HCT116 (cell line): ENCODE results near the gene SKIC3. TPM values are rescaled to one million over a fixed set of nuclear protein-coding genes. Genes with fewer than 3 reads are reported as not detected.
A peak's percentile ranks its signal among the peaks of the same experiment; 100 is the strongest.

ENCODE experiments used
- ATAC-seq: fragments of 200-7000 bp; cut with Tn5 transposase; 2 replicates; pipeline ENCODE4 v1.9.1; 2020; ENCODE audit warnings: mild to moderate bottlenecking, moderate library complexity
- BruUV-seq: library from RNA; stranded (reverse); fragments of 400-500 nt; replicated peaks from 2 replicates; lab custom pipeline; 2021; lab: Mats Ljungman, UMichigan
- CTCF ChIA-PET: fragments of 300-600 bp; sonication (Branson Sonifier 250); formaldehyde crosslinking; loops from one replicate; lab custom pipeline; 2021; ENCODE audit warnings: antibody characterized with exemption; lab: Charles Lee
- POLR2A ChIA-PET: fragments of 300-600, 350-600 bp; sonication (Branson Sonifier 250); formaldehyde crosslinking; loops from one replicate; lab custom pipeline; 2021; ENCODE audit warnings: antibody characterized with exemption; lab: Charles Lee
- RAD21 ChIA-PET, 2 experiments: fragments of 300-600 bp; sonication (Branson Sonifier 250); formaldehyde crosslinking; loops; one replicate each; lab custom pipeline; 2023; ENCODE audit warnings: low total read pairs in 2 of 2; ENCODE audit not compliant: uncharacterized antibody in 2 of 2, unreplicated experiment in 2 of 2, low non-redundant PET in 1 of 2; lab: Charles Lee
- DNase-seq: peaks from one replicate; pipeline ENCODE4 v3.0.0-alpha.2; 2010; ENCODE audit warnings: low read depth, low spot score
- H2AFZ ChIP-seq: fragments of 200-600 bp; shearing (Covaris generic), sonication (generic); 2 replicates; pipeline ENCODE4 v1.6.1; 2017; ENCODE audit warnings: low read depth, mixed run types, mixed read lengths, antibody characterized with exemption, low read length; ENCODE audit not compliant: poor library complexity, severe bottlenecking
- H3K27ac ChIP-seq: 2 replicates; pipeline ENCODE4 v1.5.1; 2012; ENCODE audit warnings: low read depth, low read length
- H3K27me3 ChIP-seq: fragments of 200-600 bp; sonication (generic); 2 replicates; pipeline ENCODE4 v1.6.1; 2016; ENCODE audit warnings: mixed run types, low read length, mixed read lengths; ENCODE audit not compliant: insufficient read depth
- H3K36me3 ChIP-seq, 2 experiments: fragments of 200-500 bp in 1 of 2; fragments of 200-600 bp in 1 of 2; sonication (Bioruptor generic) in 1 of 2; sonication (generic) in 1 of 2; 2 replicates each; pipeline versions ENCODE4 v1.5.1 to v1.6.1; 2014 to 2016; ENCODE audit warnings: low read length in 2 of 2, inconsistent platforms in 1 of 2, mixed read lengths in 1 of 2, mixed run types in 1 of 2; ENCODE audit not compliant: insufficient read depth in 2 of 2, control insufficient read depth in 1 of 2
- H3K4me1 ChIP-seq, 2 experiments: fragments of 200-600 bp in 1 of 2; sonication (generic) in 1 of 2; 2 replicates each; pipeline versions ENCODE4 v1.5.1 to v1.6.1; 2012 to 2017; ENCODE audit warnings: low read length in 2 of 2, inconsistent platforms in 1 of 2, mild to moderate bottlenecking in 1 of 2, mixed read lengths in 1 of 2, mixed run types in 1 of 2, moderate library complexity in 1 of 2; ENCODE audit not compliant: insufficient read depth in 2 of 2, control insufficient read depth in 1 of 2
- H3K4me2 ChIP-seq: fragments of 200-600 bp; sonication (generic); 2 replicates; pipeline ENCODE4 v1.6.1; 2017; ENCODE audit warnings: mixed run types, low read length, mixed read lengths
- H3K4me3 ChIP-seq, 2 experiments: fragments of 200-600 bp in 1 of 2; sonication (generic) in 1 of 2; replicated peaks in 1 of 2; 2 replicates each; pipeline ENCODE4 v1.5.1; 2011 to 2016; ENCODE audit warnings: low read length in 2 of 2, control low read depth in 1 of 2, low read depth in 1 of 2, mild to moderate bottlenecking in 1 of 2, mixed read lengths in 1 of 2, mixed run types in 1 of 2
- H3K79me2 ChIP-seq: fragments of 200-600 bp; sonication (generic); 2 replicates; pipeline ENCODE4 v1.6.1; 2017; ENCODE audit warnings: mild to moderate bottlenecking, mixed run types, low read length, moderate library complexity, mixed read lengths; ENCODE audit not compliant: insufficient read depth
- H3K9ac ChIP-seq: fragments of 200-600 bp; sonication (generic); 2 replicates; pipeline ENCODE4 v1.6.1; 2016; ENCODE audit warnings: low read length, mixed read lengths
- H3K9me2 ChIP-seq: fragments of 200-600 bp; sonication (generic), shearing (Covaris generic); 2 replicates; pipeline ENCODE4 v1.6.1; 2017; ENCODE audit warnings: mixed run types, mild to moderate bottlenecking, moderate library complexity; ENCODE audit not compliant: insufficient read depth
- H3K9me3 ChIP-seq, 2 experiments: fragments of 200-500 bp in 1 of 2; fragments of 200-600 bp in 1 of 2; sonication (Bioruptor generic) in 1 of 2; sonication (generic) in 1 of 2; 2 replicates each; pipeline ENCODE4 v1.6.1; 2014 to 2017; ENCODE audit warnings: low read length in 2 of 2, mixed read lengths in 2 of 2, inconsistent platforms in 1 of 2, low read depth in 1 of 2, mild to moderate bottlenecking in 1 of 2, mixed run types in 1 of 2, moderate library complexity in 1 of 2; ENCODE audit not compliant: control insufficient read depth in 1 of 2, insufficient read depth in 1 of 2
- H4K20me1 ChIP-seq: fragments of 200-600 bp; sonication (generic), shearing (Covaris generic); 2 replicates; pipeline ENCODE4 v1.6.1; 2017; ENCODE audit warnings: mixed run types, mild to moderate bottlenecking, moderate library complexity; ENCODE audit not compliant: insufficient read depth
- EGR1 ChIP-seq: IDR thresholded peaks from 2 replicates; pipeline ENCODE4 v1.6.1; 2012; ENCODE audit warnings: low read depth
- EZH2phosphoT487 ChIP-seq: fragments of 200-600 bp; IDR thresholded peaks from 2 replicates; pipeline ENCODE4 v1.6.1; 2018; ENCODE audit warnings: antibody characterized with exemption, borderline replicate concordance
- FOSL1 ChIP-seq: IDR thresholded peaks from 2 replicates; pipeline ENCODE4 v1.6.1; 2012; ENCODE audit warnings: low read depth
- SIN3A ChIP-seq: IDR thresholded peaks from 2 replicates; pipeline ENCODE4 v1.6.1; 2012; ENCODE audit warnings: low read depth
- TCF7L2 ChIP-seq: IDR thresholded peaks from 2 replicates; pipeline ENCODE4 v1.7.0; 2011; ENCODE audit warnings: borderline replicate concordance, inconsistent platforms; ENCODE audit not compliant: insufficient read depth, insufficient read length; ENCODE audit errors: extremely low read depth
- intact Hi-C: fragments of 100-400 bp; cut with micrococcal nuclease; formaldehyde crosslinking; loops from 2 replicates; pipeline ENCODE4 v1.10.0; 2022
- total RNA-seq: library from RNA; stranded (reverse); gene quantifications from one replicate; pipeline ENCODE4 v1.2.1, GENCODE V29; 2021; ENCODE audit not compliant: unreplicated experiment

Gene SKIC3
- total RNA-seq, 1 experiment from 2014 or later = 35.1 TPM

DNA sequence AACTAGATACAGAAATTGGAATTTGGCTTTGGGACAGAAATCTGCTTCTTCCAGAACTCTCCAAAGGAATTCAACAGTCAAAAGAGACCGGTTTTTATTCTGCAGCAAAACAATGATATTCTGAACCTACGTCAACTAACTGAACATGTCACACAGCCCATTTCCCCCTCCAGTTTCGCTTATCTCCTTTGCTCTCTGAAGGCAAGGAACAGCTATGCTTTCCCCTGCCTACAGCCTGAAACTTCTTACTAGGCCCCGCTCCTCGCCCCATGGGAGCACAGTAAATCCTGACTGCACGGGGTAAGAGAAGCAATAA is 488 bp downstream of the SKIC3 start:
- DNase-seq (no peak), ATAC-seq (no peak)
- ChIA-PET RAD21 (no interaction called here), POLR2A (interaction anchor here (1.0 kb wide), 1 partner anchor 10 kb away, joined by 3 read pairs; no protein-coding TSS in a partner anchor), CTCF (no interaction called here)
- H4K20me1 ChIP-seq = no peaks in the 10 kb centered on the region
- TF ChIP-seq FOSL1 (no peak), SIN3A (no peak), EZH2phosphoT487 (no peak), EGR1 (no peak)
- peak overlapping the region; percentile 87 to 88 for H3K4me3 ChIP-seq
- peak overlapping the region; percentile 71 for H3K9ac ChIP-seq
- intact Hi-C loops = loop anchor here (2.0 kb wide), 1 partner anchor 269 kb away; the partner anchor contains the start of gene MCTP1
- H3K4me2 ChIP-seq = peak overlapping the region; percentile 87
- H3K36me3 ChIP-seq = 0 out of 4 replicates have a peak, but pooled peaks cover 0 to 4% of the 10 kb centered on the region in 2 experiments
- peak overlapping the region; percentile 86 for H2AFZ ChIP-seq
- H3K9me3 ChIP-seq = no peaks in the 10 kb centered on the region
- H3K27ac ChIP-seq = peak overlapping the region; percentile 45
- H3K79me2 ChIP-seq = peaks cover 57% of the 10 kb centered on the region
- BruUV-seq = TSS peak; percentile 67
- H3K4me1 ChIP-seq = peaks cover 4 to 16% of the 10 kb centered on the region in 2 experiments; a peak in 3 of 4 replicates
- no peaks in the 10 kb centered on the region for H3K27me3 ChIP-seq
- H3K9me2 ChIP-seq = no peaks in the 10 kb centered on the region

DNA sequence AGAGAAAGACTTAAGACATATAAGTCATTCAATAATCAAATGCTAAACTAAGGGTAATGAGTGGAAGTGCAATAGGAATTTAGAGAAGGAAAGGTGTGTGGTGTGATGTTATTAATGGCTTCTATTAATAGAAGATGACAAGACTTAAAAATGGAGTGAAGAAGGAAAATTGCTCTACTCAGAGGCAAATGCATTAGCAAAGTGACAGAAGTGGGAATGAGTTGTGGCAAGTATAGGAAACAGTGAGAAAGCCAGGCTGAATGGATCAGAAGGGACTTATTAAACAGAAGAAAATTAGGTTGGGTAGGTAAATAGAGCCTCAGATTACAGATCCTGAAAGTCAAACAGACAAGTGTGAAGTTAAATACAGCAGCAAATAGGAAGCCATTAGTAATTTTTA is 5.7 kb downstream of the SKIC3 start:
- Histone ChIP-seq H4K20me1 (no peaks in the 10 kb centered on the region; the same call in 1 of the 2 replicates), H2AFZ (no peak overlapping the region), H3K36me3 (peaks cover 14 to 19% of the 10 kb centered on the region in 2 experiments; a peak in 3 of 4 replicates), H3K4me3 (no peak overlapping the region), H3K4me2 (no peak overlapping the region), H3K27me3 (no peaks in the 10 kb centered on the region), H3K9me3 (no peaks in the 10 kb centered on the region), H3K9me2 (no peaks in the 10 kb centered on the region), H3K9ac (no peak overlapping the region), H3K27ac (no peak overlapping the region), H3K79me2 (peaks cover 41% of the 10 kb centered on the region), H3K4me1 (peaks cover 0 to 5% of the 10 kb centered on the region in 2 experiments; a peak in 2 of 4 replicates)
- CTCF ChIA-PET = no interaction called here
- intact Hi-C loops = no loop called here
- POLR2A ChIA-PET = no interaction called here
- no TSS peak for BruUV-seq
- RAD21 ChIA-PET = no interaction called here
- ATAC-seq = no peak
- TF ChIP-seq TCF7L2 = no peak
- DNase-seq = no peak
